Measurements from ENCODE around the gene AGFG1.
"Not testable (repeated sequence)": the region's sequence is repeated elsewhere in the genome, so short reads cannot be mapped to it uniquely, and the experiment has no call there.

The AGFG1 gene

GRCh38 chr2:227597998-227598397 is 126.0 kb downstream of the AGFG1 start:
- POLR2A ChIA-PET: no interaction called here
- CTCF ChIA-PET: interaction anchor here (0.9 kb wide), 1 partner anchor 14 kb away, joined by 3 read pairs; no protein-coding TSS in a partner anchor
- no peak for TF ChIP-seq CTCF (IDR thresholded peaks at IDR 0.05; ENCODE audit: control extremely low read depth, extremely low read depth, low read depth, missing control alignments)
- DNase-seq (ENCODE audit: extremely low spot score): no peak

- CTCF ChIA-PET; POLR2A ChIA-PET; DNase-seq (ENCODE audit: extremely low spot score): not testable (repeated sequence)
Observed at GRCh38 chr2:227598835-227599503, 127.0 kb downstream of the AGFG1 start, which contains the start of gene SCYGR2. Gene SCYGR2 (plus strand): TSS chr2:227598893. CDS start chr2:227598893, 0 bp downstream.

- no peak for DNase-seq (ENCODE audit: extremely low spot score)
- POLR2A ChIA-PET: no interaction called here
- CTCF ChIA-PET: no interaction called here
- TF ChIP-seq CTCF (IDR thresholded peaks at IDR 0.05; ENCODE audit: control extremely low read depth, extremely low read depth, low read depth, missing control alignments): no peak
Observed at GRCh38 chr2:227602358-227602757, 130.4 kb downstream of the AGFG1 start.

- DNase-seq (ENCODE audit: extremely low spot score): no peak
- CTCF ChIA-PET: no interaction called here
- POLR2A ChIA-PET: no interaction called here
- TF ChIP-seq CTCF (IDR thresholded peaks at IDR 0.05; ENCODE audit: control extremely low read depth, extremely low read depth, low read depth, missing control alignments): no peak
Observed at GRCh38 chr2:227606476-227606875, 134.5 kb downstream of the AGFG1 start.

- ChIA-PET CTCF (interaction anchor here (1.2 to 1.9 kb wide), 3 partner anchors 8 to 50 kb away, joined by 3 to 6 read pairs (median 3); no protein-coding TSS in a partner anchor), POLR2A (no interaction called here)
- TF ChIP-seq CTCF (IDR thresholded peaks at IDR 0.05; ENCODE audit: control extremely low read depth, extremely low read depth, low read depth, missing control alignments): no peak
- no peak for DNase-seq (ENCODE audit: extremely low spot score)
Observed at GRCh38 chr2:227607941-227608340, 136.0 kb downstream of the AGFG1 start.

GRCh38 chr2:227608561-227609338 is 136.8 kb downstream of the AGFG1 start:
- ChIA-PET POLR2A (no interaction called here), CTCF (interaction anchor here (0.8 to 1.9 kb wide), 6 partner anchors 8 to 157 kb away, joined by 3 to 6 read pairs (median 3); no protein-coding TSS in a partner anchor)
- no peak for DNase-seq (ENCODE audit: extremely low spot score)
- TF ChIP-seq CTCF (IDR thresholded peaks at IDR 0.05; ENCODE audit: control extremely low read depth, extremely low read depth, low read depth, missing control alignments): no peak

GRCh38 chr2:227610123-227610522 is 138.2 kb downstream of the AGFG1 start:
- ChIA-PET POLR2A (no interaction called here), CTCF (no interaction called here)
- DNase-seq (ENCODE audit: extremely low spot score): no peak
- TF ChIP-seq CTCF (IDR thresholded peaks at IDR 0.05; ENCODE audit: control extremely low read depth, extremely low read depth, low read depth, missing control alignments): no peak

All from GM10248 (cell line).